Measurements from ENCODE around the gene CFAP119. TPM values are rescaled to one million over a fixed set of nuclear protein-coding genes. Genes with fewer than 3 reads are reported as not detected.
A peak's percentile ranks its signal among the peaks of the same experiment; 100 is the strongest.

CFAP119 gene
- total RNA-seq, 1 donor, result 1.3 TPM

DNA sequence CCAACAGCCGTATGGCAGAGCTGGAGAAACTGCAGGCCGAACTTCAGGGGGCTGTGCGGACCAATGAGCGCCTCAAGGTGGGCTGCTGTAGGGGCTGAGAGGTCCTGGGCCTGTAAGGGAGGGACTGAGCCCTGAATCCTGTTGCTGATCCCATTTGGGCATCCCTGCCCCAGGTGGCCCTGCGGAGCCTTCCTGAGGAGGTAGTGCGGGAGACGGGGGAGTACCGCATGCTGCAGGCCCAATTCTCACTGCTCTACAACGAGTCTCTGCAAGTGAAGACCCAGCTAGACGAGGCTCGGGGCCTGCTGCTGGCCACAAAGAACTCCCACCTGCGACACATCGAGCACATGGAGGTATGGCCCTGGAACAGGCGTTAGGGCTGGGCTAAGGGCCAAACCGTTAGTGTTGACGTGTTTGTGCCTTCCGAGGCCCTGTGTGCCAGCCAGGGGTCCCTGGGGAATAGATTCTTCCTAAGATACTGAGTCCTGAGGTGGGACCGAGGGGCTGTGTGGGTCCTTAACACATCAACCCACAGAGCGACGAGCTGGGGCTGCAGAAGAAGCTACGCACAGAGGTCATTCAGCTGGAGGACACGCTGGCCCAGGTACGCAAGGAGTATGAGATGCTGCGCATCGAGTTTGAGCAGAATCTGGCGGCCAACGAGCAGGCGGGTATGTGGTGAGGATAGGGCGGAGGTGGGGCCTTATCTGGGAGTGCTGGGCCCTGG lies 4.5 kb upstream of the CFAP119 start:
- no peak for DNase-seq (ENCODE audit: low read depth)
- no peak overlapping the region for H3K4me3 ChIP-seq (ENCODE audit: low read depth, low read length)
- TF ChIP-seq, protein P1, sequence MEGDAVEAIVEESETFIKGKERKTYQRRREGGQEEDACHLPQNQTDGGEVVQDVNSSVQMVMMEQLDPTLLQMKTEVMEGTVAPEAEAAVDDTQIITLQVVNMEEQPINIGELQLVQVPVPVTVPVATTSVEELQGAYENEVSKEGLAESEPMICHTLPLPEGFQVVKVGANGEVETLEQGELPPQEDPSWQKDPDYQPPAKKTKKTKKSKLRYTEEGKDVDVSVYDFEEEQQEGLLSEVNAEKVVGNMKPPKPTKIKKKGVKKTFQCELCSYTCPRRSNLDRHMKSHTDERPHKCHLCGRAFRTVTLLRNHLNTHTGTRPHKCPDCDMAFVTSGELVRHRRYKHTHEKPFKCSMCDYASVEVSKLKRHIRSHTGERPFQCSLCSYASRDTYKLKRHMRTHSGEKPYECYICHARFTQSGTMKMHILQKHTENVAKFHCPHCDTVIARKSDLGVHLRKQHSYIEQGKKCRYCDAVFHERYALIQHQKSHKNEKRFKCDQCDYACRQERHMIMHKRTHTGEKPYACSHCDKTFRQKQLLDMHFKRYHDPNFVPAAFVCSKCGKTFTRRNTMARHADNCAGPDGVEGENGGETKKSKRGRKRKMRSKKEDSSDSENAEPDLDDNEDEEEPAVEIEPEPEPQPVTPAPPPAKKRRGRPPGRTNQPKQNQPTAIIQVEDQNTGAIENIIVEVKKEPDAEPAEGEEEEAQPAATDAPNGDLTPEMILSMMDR (IDR thresholded peaks at IDR 0.05; ENCODE audit: insufficient read depth, low read depth, low read length), result no peak

DNA sequence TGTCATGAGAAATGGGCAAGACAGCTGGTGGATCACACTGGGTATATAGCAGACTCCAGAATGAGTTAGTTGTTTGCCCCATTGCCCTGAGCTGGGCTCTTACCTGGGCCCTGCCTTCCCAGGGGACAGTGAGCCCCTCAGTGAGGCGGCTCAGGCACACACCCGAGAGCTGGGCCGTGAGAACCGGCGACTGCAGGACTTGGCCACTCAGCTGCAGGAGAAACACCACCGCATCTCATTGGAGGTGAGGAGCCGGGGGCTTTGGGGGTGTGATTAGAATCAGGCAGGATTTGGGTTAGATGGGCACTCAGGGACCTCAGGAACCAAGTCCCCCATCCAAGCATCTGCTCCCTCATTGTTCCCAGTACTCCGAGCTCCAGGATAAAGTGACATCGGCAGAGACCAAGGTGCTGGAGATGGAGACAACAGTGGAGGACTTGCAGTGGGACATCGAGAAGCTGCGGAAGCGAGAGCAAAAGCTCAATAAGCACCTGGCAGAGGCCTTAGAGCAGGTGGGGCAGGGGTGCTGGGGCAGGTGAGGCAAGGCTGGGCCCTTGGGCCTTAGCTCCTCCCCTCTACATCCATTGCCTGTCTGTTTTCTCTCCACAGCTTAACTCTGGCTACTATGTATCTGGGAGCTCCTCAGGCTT lies 3.1 kb upstream of the CFAP119 start:
- DNase-seq (ENCODE audit: low read depth), result no peak
- H3K4me3 ChIP-seq (ENCODE audit: low read depth, low read length), result no peak overlapping the region
- TF ChIP-seq, protein P1 (IDR thresholded peaks at IDR 0.05; ENCODE audit: insufficient read depth, low read depth, low read length), result no peak

DNA sequence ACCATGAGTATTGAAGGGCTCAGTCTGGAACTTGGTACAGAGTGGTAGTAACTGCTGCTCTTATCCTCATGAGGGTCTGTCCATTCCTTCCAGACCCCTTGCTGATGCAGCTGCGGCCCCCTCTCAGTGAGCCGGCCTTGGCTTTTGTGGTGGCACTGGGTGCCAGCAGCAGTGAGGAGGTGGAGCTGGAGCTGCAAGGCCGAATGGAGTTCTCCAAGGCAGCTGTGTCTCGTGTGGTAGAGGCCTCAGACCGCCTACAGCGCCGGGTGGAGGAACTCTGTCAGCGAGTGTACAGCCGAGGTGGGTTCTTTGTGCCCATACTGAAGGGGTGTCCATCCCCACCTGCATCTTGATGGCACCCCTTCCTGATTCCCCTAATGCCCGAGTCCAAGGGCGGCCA lies 2.2 kb upstream of the CFAP119 start:
- TF ChIP-seq, protein P1 (IDR thresholded peaks at IDR 0.05; ENCODE audit: insufficient read depth, low read depth, low read length), result no peak
- H3K4me3 ChIP-seq (ENCODE audit: low read depth, low read length), result no peak overlapping the region
- DNase-seq (ENCODE audit: low read depth), result no peak

DNA sequence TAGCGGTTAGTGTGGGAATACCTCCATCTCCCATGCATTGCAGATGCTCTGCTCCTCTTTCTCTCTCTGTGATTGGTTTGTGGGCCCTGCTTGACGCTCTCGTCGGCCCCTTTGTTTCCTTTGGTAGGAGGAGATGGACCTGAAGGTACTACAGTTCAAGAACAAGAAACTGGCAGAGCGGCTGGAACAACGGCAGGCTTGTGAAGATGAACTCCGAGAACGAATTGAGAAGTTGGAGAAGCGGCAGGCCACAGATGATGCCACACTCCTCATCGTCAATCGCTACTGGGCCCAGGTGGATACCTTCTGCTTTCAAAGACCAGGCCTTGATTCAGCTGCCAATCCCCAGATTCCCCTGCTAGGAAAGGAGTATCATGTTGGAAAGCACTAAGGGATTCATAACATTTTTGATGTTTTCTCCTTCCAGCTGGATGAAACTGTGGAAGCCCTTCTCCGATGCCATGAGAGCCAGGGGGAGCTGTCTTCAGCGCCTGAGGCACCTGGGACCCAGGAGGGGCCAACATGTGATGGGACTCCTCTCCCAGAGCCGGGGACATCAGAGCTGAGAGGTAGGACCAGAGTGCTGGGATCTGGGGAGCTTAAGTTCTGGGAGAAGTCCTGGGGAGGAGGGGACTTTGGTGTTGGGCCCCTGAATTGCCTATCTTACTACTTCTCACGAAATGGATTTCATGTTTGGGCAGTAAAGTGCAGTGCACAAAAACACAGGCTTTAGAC lies 1.3 kb upstream of the CFAP119 start:
- DNase-seq (ENCODE audit: low read depth), result no peak
- TF ChIP-seq, protein P1 (IDR thresholded peaks at IDR 0.05; ENCODE audit: insufficient read depth, low read depth, low read length), result no peak
- H3K4me3 ChIP-seq (ENCODE audit: low read depth, low read length), result peak overlapping the region; percentile 88

DNA sequence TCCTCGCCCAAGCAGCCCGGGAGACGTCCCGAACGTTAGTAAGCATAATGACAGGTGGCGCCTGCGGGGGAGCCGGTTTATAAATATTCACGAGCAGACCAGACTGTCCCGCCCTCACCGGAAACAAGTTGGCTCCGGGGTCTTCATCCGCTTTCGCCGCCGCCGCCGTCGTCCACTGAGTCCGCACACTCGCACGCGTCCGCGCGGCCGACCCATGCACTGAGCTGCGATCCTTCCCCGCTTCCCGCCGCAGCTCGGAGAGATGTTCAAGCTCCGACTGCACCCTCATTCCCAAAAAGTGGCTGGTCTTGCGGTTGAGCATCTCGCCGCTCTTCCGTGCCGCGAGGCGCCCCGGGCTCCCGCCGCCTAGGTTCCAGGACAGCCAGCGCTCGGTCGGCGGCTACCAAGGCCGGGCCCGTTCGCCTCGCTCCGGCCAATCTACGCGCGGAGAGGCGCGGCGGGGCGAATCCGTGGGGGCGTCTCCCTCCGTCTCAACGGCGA lies 385 bp downstream of the CFAP119 start:
- TF ChIP-seq, protein P1 (IDR thresholded peaks at IDR 0.05; ENCODE audit: insufficient read depth, low read depth, low read length), result no peak
- DNase-seq (ENCODE audit: low read depth), result peak; percentile 41
- H3K4me3 ChIP-seq (ENCODE audit: low read depth, low read length), result peak overlapping the region; percentile 88

DNA sequence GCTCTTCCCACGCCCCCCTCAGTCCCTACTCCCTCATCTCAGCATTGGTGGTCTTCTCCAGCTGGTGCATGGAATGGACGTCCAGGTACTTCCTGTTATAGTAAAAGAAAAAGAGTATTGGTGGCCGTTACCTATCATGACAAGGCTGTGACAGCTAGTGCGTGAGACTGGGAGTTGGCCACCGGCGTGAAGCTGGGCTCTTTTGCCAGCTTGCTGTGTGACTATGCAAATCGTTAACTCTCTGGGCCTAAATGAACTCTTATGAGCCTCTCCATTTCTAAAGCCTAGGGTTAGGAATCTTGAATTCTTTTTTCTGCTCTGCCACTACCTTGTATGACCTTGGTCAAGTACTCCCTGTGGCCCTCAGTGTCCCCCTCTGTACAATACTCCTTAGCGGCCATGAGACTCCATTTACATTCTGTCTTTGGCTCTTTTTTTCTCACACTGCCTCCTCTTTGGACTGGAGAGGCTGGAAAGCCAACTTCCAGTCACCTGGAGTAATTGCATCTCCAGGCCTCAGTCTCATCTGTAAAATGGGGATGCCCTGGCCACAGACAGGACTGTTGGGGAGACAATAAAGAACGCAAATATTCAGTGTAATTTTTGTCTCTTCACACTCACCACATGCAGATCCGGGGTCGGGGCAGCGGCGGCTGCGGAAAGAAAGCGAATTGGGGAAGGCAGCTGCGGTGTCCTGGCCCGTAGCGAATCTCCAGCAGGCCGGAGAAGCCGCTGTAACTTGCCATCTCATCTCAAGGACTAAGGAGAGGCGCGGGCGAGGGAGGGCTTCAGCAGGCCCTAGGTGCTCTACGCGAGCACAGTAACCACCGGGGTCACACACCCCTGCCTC lies 1.1 kb downstream of the CFAP119 start:
- TF ChIP-seq, protein P1 (IDR thresholded peaks at IDR 0.05; ENCODE audit: insufficient read depth, low read depth, low read length), result no peak
- no peak for DNase-seq (ENCODE audit: low read depth)
- peak overlapping the region; percentile 88 for H3K4me3 ChIP-seq (ENCODE audit: low read depth, low read length)

Data from fibroblast of villous mesenchyme (primary cell).